Measurements from ENCODE around the gene TMEM98. TPM values are rescaled to one million over a fixed set of nuclear protein-coding genes. Genes with fewer than 3 reads are reported as not detected.
"Not testable (repeated sequence)": the region's sequence is repeated elsewhere in the genome, so short reads cannot be mapped to it uniquely, and the experiment has no call there.

The TMEM98 gene
- total and polyA plus RNA-seq, 9 donors: 112 to 399 (median 157) TPM

GRCh38 chr17:32920293-32920692 lies 7.7 kb upstream of the TMEM98 start:
- intact Hi-C loops (cut with DNase I): no loop called here
- TF ChIP-seq CTCF (IDR thresholded peaks at IDR 0.05) (no peak), POLR2A (IDR thresholded peaks at IDR 0.05) (no peak), EP300 (IDR thresholded peaks at IDR 0.05) (no peak)
- 78 to 87% (median 84%) methylated on average over 8 of the region's 8 CpGs for WGBS, 3 donors

GRCh38 chr17:32921017-32921416 lies 6.9 kb upstream of the TMEM98 start:
- H3K27me3 ChIP-seq: no peaks in the 10 kb centered on the region
- WGBS, 3 donors: 94 to 97% (median 96%) methylated on average over 10 of the region's 10 CpGs
- no peaks in the 10 kb centered on the region for H3K4me1 ChIP-seq (ENCODE audit: insufficient read depth)
- H3K27ac ChIP-seq: no peak overlapping the region
- no peak for DNase-seq
- H3K36me3 ChIP-seq: no peaks in the 10 kb centered on the region
- intact Hi-C loops (cut with DNase I): no loop called here
- no peaks in the 10 kb centered on the region for H3K9me3 ChIP-seq
- TF ChIP-seq CTCF (IDR thresholded peaks at IDR 0.05) (no peak), POLR2A (IDR thresholded peaks at IDR 0.05) (no peak), EP300 (IDR thresholded peaks at IDR 0.05) (no peak)
- H3K4me3 ChIP-seq: no peak overlapping the region

More at GRCh38 chr17:32920293-32920692, 7.7 kb upstream of the TMEM98 start:
- Histone ChIP-seq H3K27ac (no peak overlapping the region), H3K9me3 (no peaks in the 10 kb centered on the region), H3K36me3 (no peaks in the 10 kb centered on the region), H3K4me1 (ENCODE audit: insufficient read depth) (no peaks in the 10 kb centered on the region), H3K4me3 (no peak overlapping the region), H3K27me3 (no peaks in the 10 kb centered on the region)
- DNase-seq: no peak

GRCh38 chr17:32923905-32924304 lies 4.0 kb upstream of the TMEM98 start:
- H3K9me3 ChIP-seq; DNase-seq; H3K4me3 ChIP-seq; H3K36me3 ChIP-seq; H3K4me1 ChIP-seq (ENCODE audit: insufficient read depth); H3K27ac ChIP-seq; intact Hi-C loops (cut with DNase I); H3K27me3 ChIP-seq: not testable (repeated sequence)
- WGBS, 3 donors: 84 to 87% (median 86%) methylated on average over 3 of the region's 3 CpGs

- intact Hi-C loops (cut with DNase I): no loop called here
- no peaks in the 10 kb centered on the region for H3K36me3 ChIP-seq
- H3K4me3 ChIP-seq: no peak overlapping the region
- 90 to 93% (median 91%) methylated on average over 5 of the region's 5 CpGs for WGBS, 3 donors
- H3K27ac ChIP-seq: no peak overlapping the region
- no peak for DNase-seq
- no peaks in the 10 kb centered on the region for H3K9me3 ChIP-seq
- H3K4me1 ChIP-seq (ENCODE audit: insufficient read depth): peaks cover 7% of the 10 kb centered on the region
- H3K27me3 ChIP-seq: no peaks in the 10 kb centered on the region
- TF ChIP-seq EP300 (IDR thresholded peaks at IDR 0.05) (no peak), CTCF (IDR thresholded peaks at IDR 0.05) (no peak)
Measured at GRCh38 chr17:32926183-32926582, 1.8 kb upstream of the TMEM98 start.

GRCh38 chr17:32926789-32927188 lies 1.2 kb upstream of the TMEM98 start:
- DNase-seq; H3K27me3 ChIP-seq; H3K9me3 ChIP-seq; H3K4me3 ChIP-seq; H3K27ac ChIP-seq; intact Hi-C loops (cut with DNase I); H3K36me3 ChIP-seq; H3K4me1 ChIP-seq (ENCODE audit: insufficient read depth): not testable (repeated sequence)
- 94 to 96% (median 95%) methylated on average over 8 of the region's 8 CpGs for WGBS, 3 donors

All from ovary (tissue), 9 donors.